HL-60 (cell line): ENCODE results near the gene DPYSL5.

Experiments used
- DNase-seq, 2 experiments: peaks; one replicate each; pipeline ENCODE4 v3.0.0-alpha.2; 2010 to 2020; ENCODE audit warnings: low read depth in 1 of 2, low spot score in 1 of 2
- H3K27ac ChIP-seq: fragments of 250-450 bp; sonication (Bioruptor Pico); replicated peaks from 2 replicates; pipeline ENCODE4 v1.5.1; 2020; ENCODE audit warnings: mild to moderate bottlenecking, moderate library complexity
- H3K27me3 ChIP-seq: fragments of 250-450 bp; sonication (Bioruptor Pico); 2 replicates; pipeline ENCODE4 v1.5.1; 2021; ENCODE audit warnings: mild to moderate bottlenecking, moderate library complexity; ENCODE audit not compliant: insufficient read depth, poor library complexity, severe bottlenecking
- H3K4me3 ChIP-seq: replicated peaks from 2 replicates; pipeline ENCODE4 v1.5.1; 2011; ENCODE audit warnings: mild to moderate bottlenecking, control low read depth, low read length; ENCODE audit not compliant: insufficient read depth
- GABPA ChIP-seq: IDR thresholded peaks from 2 replicates; pipeline ENCODE4 v1.6.1; 2012; ENCODE audit warnings: low read depth
- POLR2AphosphoS5 ChIP-seq: IDR thresholded peaks from 2 replicates; pipeline ENCODE4 v1.6.1; 2012; ENCODE audit warnings: low read depth
- SPI1 ChIP-seq: IDR thresholded peaks from 2 replicates; pipeline ENCODE4 v1.6.1; 2012; ENCODE audit warnings: low read depth, mild to moderate bottlenecking, borderline replicate concordance
- TF ChIP-seq, protein P1 (sequence below): IDR thresholded peaks from 2 replicates; pipeline ENCODE4 v1.6.1; 2012; ENCODE audit warnings: low read depth; ENCODE audit not compliant: insufficient replicate concordance
- TF ChIP-seq, protein P2 (sequence below): IDR thresholded peaks from one replicate; pipeline ENCODE4 v1.5.1; 2011; ENCODE audit warnings: low read length, control low read depth, inconsistent platforms; ENCODE audit not compliant: insufficient read depth

The DPYSL5 gene

DNA sequence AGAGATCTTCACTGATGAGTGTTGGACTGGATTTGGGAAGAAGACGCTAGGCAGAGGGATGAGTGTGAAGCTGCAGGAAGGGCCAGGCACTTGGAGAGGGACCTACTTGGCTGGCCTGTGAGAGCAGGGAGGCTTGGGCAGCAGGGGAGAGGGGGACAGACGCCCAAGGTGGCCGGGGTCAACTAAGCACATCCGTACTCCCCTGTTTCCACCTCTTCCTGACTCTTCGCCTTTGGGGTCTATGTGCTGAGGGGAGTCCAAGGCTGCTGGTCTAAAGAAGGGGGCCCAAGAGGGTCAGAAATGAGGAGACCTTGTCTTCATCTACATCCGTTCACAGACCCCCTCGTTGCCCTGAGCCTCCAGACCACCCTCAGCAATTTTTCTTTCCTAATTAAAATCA is 16.7 kb downstream of the DPYSL5 start:
- no peak for DNase-seq
- Histone ChIP-seq H3K27ac (no peak overlapping the region), H3K27me3 (no peaks in the 10 kb centered on the region), H3K4me3 (no peak overlapping the region)
- no peak for TF ChIP-seq GABPA
- TF ChIP-seq POLR2AphosphoS5, result no peak
- TF ChIP-seq, protein P1, sequence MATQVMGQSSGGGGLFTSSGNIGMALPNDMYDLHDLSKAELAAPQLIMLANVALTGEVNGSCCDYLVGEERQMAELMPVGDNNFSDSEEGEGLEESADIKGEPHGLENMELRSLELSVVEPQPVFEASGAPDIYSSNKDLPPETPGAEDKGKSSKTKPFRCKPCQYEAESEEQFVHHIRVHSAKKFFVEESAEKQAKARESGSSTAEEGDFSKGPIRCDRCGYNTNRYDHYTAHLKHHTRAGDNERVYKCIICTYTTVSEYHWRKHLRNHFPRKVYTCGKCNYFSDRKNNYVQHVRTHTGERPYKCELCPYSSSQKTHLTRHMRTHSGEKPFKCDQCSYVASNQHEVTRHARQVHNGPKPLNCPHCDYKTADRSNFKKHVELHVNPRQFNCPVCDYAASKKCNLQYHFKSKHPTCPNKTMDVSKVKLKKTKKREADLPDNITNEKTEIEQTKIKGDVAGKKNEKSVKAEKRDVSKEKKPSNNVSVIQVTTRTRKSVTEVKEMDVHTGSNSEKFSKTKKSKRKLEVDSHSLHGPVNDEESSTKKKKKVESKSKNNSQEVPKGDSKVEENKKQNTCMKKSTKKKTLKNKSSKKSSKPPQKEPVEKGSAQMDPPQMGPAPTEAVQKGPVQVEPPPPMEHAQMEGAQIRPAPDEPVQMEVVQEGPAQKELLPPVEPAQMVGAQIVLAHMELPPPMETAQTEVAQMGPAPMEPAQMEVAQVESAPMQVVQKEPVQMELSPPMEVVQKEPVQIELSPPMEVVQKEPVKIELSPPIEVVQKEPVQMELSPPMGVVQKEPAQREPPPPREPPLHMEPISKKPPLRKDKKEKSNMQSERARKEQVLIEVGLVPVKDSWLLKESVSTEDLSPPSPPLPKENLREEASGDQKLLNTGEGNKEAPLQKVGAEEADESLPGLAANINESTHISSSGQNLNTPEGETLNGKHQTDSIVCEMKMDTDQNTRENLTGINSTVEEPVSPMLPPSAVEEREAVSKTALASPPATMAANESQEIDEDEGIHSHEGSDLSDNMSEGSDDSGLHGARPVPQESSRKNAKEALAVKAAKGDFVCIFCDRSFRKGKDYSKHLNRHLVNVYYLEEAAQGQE, result no peak
- TF ChIP-seq, protein P2, sequence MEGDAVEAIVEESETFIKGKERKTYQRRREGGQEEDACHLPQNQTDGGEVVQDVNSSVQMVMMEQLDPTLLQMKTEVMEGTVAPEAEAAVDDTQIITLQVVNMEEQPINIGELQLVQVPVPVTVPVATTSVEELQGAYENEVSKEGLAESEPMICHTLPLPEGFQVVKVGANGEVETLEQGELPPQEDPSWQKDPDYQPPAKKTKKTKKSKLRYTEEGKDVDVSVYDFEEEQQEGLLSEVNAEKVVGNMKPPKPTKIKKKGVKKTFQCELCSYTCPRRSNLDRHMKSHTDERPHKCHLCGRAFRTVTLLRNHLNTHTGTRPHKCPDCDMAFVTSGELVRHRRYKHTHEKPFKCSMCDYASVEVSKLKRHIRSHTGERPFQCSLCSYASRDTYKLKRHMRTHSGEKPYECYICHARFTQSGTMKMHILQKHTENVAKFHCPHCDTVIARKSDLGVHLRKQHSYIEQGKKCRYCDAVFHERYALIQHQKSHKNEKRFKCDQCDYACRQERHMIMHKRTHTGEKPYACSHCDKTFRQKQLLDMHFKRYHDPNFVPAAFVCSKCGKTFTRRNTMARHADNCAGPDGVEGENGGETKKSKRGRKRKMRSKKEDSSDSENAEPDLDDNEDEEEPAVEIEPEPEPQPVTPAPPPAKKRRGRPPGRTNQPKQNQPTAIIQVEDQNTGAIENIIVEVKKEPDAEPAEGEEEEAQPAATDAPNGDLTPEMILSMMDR, result no peak
- no peak for TF ChIP-seq SPI1

DNA sequence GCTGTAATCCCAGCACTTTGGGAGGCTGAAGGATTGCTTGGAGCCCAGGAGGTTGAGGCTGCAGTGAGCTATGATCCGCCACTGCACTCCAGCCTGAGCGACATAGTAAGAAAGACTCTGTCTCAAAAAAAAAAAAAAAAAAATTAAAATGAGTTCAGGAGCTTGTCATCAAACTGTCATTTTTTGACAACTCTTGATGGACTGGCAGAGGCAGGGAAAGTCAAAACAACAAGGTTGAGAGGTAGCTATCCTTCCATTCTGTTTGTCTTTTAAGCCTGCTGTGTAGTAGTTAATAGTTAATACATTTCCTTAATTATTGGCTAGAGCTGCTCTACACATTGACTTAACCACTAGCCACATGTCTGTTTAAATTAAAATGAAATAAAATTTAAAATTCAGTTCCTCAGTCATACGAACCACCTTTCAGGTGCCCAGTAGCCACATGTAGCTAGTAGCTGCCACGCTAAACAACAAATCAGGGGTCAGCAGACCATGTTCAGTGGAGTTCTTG is 22.7 kb downstream of the DPYSL5 start:
- H3K4me3 ChIP-seq, result no peak overlapping the region
- no peaks in the 10 kb centered on the region for H3K27me3 ChIP-seq
- H3K27ac ChIP-seq, result no peak overlapping the region
- no peak for TF ChIP-seq GABPA
- TF ChIP-seq, protein P2, result no peak
- no peak for TF ChIP-seq SPI1
- TF ChIP-seq POLR2AphosphoS5, result no peak
- TF ChIP-seq, protein P1, result no peak
- no peak for DNase-seq

DNA sequence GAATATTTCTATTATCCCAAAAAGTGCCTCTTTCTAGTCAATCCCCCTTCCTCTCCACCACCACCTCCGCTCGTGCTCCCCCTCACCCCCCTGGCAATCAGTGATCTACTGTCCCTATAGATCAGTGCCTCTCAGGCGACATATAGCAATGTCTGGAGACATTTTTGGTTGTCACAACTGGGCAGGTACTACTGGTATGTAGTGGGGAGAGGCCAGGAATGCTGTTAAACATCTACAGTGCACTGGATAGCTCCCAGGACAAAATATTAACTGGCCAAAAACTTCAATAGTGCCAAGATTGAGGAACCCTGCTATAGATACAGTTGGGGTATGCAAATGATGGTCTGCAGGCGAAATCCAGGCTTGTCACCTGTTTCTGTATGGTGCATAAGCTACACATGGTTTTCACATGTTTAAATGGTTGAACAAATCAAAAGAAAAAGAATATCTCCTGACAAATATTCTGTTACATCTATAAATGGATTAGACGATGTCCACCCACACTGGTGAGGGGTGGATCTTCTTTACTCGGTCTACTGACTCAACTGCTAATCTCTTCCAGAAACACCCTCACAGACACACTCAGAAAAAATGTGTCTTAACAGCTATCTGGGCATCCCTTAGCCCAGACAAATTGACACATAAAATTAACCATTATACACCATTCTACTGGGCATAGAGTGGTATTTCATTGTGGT is 25.5 kb downstream of the DPYSL5 start:
- no peak for DNase-seq
- TF ChIP-seq GABPA, result no peak
- no peak for TF ChIP-seq POLR2AphosphoS5
- TF ChIP-seq, protein P2, result no peak
- TF ChIP-seq, protein P1, result no peak
- no peak for TF ChIP-seq SPI1
- Histone ChIP-seq H3K27ac (no peak overlapping the region), H3K4me3 (no peak overlapping the region), H3K27me3 (no peaks in the 10 kb centered on the region)
